ENCODE data around the gene ZNF33B.

- TF ChIP-seq, protein P1, sequence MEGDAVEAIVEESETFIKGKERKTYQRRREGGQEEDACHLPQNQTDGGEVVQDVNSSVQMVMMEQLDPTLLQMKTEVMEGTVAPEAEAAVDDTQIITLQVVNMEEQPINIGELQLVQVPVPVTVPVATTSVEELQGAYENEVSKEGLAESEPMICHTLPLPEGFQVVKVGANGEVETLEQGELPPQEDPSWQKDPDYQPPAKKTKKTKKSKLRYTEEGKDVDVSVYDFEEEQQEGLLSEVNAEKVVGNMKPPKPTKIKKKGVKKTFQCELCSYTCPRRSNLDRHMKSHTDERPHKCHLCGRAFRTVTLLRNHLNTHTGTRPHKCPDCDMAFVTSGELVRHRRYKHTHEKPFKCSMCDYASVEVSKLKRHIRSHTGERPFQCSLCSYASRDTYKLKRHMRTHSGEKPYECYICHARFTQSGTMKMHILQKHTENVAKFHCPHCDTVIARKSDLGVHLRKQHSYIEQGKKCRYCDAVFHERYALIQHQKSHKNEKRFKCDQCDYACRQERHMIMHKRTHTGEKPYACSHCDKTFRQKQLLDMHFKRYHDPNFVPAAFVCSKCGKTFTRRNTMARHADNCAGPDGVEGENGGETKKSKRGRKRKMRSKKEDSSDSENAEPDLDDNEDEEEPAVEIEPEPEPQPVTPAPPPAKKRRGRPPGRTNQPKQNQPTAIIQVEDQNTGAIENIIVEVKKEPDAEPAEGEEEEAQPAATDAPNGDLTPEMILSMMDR (IDR thresholded peaks at IDR 0.05; ENCODE audit: low read length): no peak
- TF ChIP-seq EZH2phosphoT487 (IDR thresholded peaks at IDR 0.05; ENCODE audit: low read length) (no peak), EZH2 (optimal IDR thresholded peaks at IDR 0.05; ENCODE audit: low read depth, low read length) (no peak)
These were observed 64.0 kb downstream of the ZNF33B start for GRCh38 chr10:42574336-42574735.
